GM21717 (cell line): ENCODE measurements around the gene SMIM31.

ENCODE experiments used
- ATAC-seq: cut with Tn5 transposase; IDR thresholded peaks from one replicate; pipeline ENCODE4 v1.9.1; 2021; ENCODE audit warnings: mild to moderate bottlenecking, moderate library complexity; ENCODE audit not compliant: unreplicated experiment

Gene SMIM31

GRCh38 chr4:164753873-164754488 lies at the start of gene SMIM31:
Gene SMIM31 (plus strand): TSS chr4:164754131. CDS start chr4:164770444, 16,313 bp downstream.
- no peak for ATAC-seq

GRCh38 chr4:164706675-164707074 lies 47.3 kb upstream of the SMIM31 start:
- no peak for ATAC-seq

GRCh38 chr4:164716901-164717300 lies 37.0 kb upstream of the SMIM31 start:
- no peak for ATAC-seq

GRCh38 chr4:164718827-164719226 lies 35.1 kb upstream of the SMIM31 start:
- ATAC-seq: no peak

GRCh38 chr4:164725066-164725465 lies 28.9 kb upstream of the SMIM31 start:
- ATAC-seq: no peak

GRCh38 chr4:164730705-164731393 lies 23.1 kb upstream of the SMIM31 start:
- no peak for ATAC-seq

- peak; percentile 89 for ATAC-seq
These were observed 22.0 kb upstream of the SMIM31 start for GRCh38 chr4:164731827-164732474.

- ATAC-seq: no peak
These were observed 19.4 kb upstream of the SMIM31 start for GRCh38 chr4:164734484-164734883.

- no peak for ATAC-seq
These were observed 5.6 kb upstream of the SMIM31 start for GRCh38 chr4:164748375-164748774.

GRCh38 chr4:164755432-164755831 lies 1.5 kb downstream of the SMIM31 start:
- ATAC-seq: no peak

GRCh38 chr4:164756686-164757085 lies 2.8 kb downstream of the SMIM31 start:
- ATAC-seq: no peak

GRCh38 chr4:164761241-164761640 lies 7.3 kb downstream of the SMIM31 start:
- ATAC-seq: no peak

GRCh38 chr4:164761746-164762275 lies 7.9 kb downstream of the SMIM31 start:
- ATAC-seq: no peak

- ATAC-seq: no peak
These were observed 11.2 kb downstream of the SMIM31 start for GRCh38 chr4:164765096-164765495.

GRCh38 chr4:164765833-164766232 lies 11.9 kb downstream of the SMIM31 start:
- ATAC-seq: no peak

GRCh38 chr4:164768516-164768915 lies 14.6 kb downstream of the SMIM31 start:
- ATAC-seq: no peak

GRCh38 chr4:164770010-164770724 lies 16.2 kb downstream of the SMIM31 start:
- no peak for ATAC-seq

GRCh38 chr4:164771088-164771487 lies 17.2 kb downstream of the SMIM31 start:
- ATAC-seq: no peak

- ATAC-seq: no peak
These were observed 18.1 kb downstream of the SMIM31 start for GRCh38 chr4:164772076-164772475.

- no peak for ATAC-seq
These were observed 25.1 kb downstream of the SMIM31 start for GRCh38 chr4:164779080-164779479.

- ATAC-seq: peak; percentile 69
These were observed 25.9 kb downstream of the SMIM31 start for GRCh38 chr4:164779811-164780216.
